H1 (cell line): Measurements from ENCODE around the gene NR2F6. TPM values are rescaled to one million over a fixed set of nuclear protein-coding genes. Genes with fewer than 3 reads are reported as not detected.

Experiments
- CBX5 ChIP-seq: fragments of 300-800, 300-1000 bp; sonication (generic); IDR thresholded peaks from 2 replicates; pipeline ENCODE4 v1.7.1; 2016; ENCODE audit warnings: antibody characterized with exemption, low read length, low read depth
- EGR1 ChIP-seq: IDR thresholded peaks from 2 replicates; pipeline ENCODE4 v1.6.1; 2011; ENCODE audit warnings: low read depth, low read length, borderline replicate concordance
- SIX5 ChIP-seq: IDR thresholded peaks from 2 replicates; pipeline ENCODE4 v1.6.1; 2011; ENCODE audit warnings: mild to moderate bottlenecking, low read depth, low read length
- TCF12 ChIP-seq: IDR thresholded peaks from 2 replicates; pipeline ENCODE4 v1.6.1; 2011; ENCODE audit warnings: low read depth, mild to moderate bottlenecking, low read length
- TEAD4 ChIP-seq: IDR thresholded peaks from 2 replicates; pipeline ENCODE4 v1.6.1; 2012; ENCODE audit warnings: low read depth, low read length, inconsistent platforms, mixed read lengths
- polyA plus RNA-seq, 7 experiments: library from polyadenylated mRNA; depleted of rRNA in 3 of 7; stranded (reverse) in 5 of 7; unstranded in 2 of 7; fragments of >200 nt in 5 of 7; fragments of 200-250 nt in 2 of 7; gene quantifications; 1 replicate in 5 of 7; 2 replicates in 1 of 7; 4 replicates in 1 of 7; pipeline versions ENCODE4 v1.2.1 to v1.2.3, GENCODE V29; 2011 to 2013; ENCODE audit warnings: missing spikeins in 2 of 7, mixed read lengths in 2 of 7
- total RNA-seq: library from RNA; stranded (reverse); fragmentation: NEBNext Ultra II Directional; extraction: Animal tissue kit (Norgen Biotek cat#: 25700); gene quantifications from 2 replicates; pipeline ENCODE4 v1.2.1, GENCODE V29; 2021

The NR2F6 gene
- total and polyA plus RNA-seq, 2 of the 8 experiments (the other 6 are each of a cell fraction or from before 2014, with no cell fraction given): 99.7 to 114 TPM

DNA sequence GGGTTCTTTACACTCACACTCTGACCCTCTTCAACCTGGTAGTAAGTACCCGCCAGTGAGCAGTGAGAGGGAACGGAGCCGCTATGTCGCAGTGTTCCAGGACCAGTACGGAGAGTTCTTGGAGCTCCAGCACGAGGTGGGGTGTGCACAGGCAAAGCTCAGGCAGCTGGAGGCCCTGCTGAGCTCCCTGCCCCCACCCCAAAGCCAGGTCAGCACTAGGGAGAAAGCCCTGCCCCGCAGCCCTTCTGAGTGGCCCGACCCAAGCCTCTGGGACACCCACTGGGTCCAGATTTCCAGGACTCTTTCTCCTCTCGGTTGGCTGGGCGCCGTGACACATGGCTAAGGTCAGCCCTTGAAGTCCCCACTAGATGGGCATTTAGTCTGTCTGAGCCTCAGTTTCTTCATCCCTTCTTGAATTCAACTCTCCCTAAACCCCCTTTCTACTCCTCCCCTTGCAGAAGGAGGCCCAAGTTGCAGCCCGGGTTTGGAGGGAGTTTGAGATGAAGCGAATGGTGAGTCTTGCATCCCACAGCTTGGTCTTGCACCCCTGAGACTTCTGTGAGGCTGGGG is 17.8 kb downstream of the NR2F6 start (continued):
- TF ChIP-seq CBX5 (no peak), SIX5 (no peak), TEAD4 (no peak), TCF12 (no peak), EGR1 (no peak)
